GM11168 (cell line): ENCODE measurements around the gene SART1.
"Not testable (repeated sequence)": the region's sequence is repeated elsewhere in the genome, so short reads cannot be mapped to it uniquely, and the experiment has no call there.

ENCODE experiments used
- in situ Hi-C: fragments of 300-500 bp; cut with MboI; formaldehyde crosslinking; loops from one replicate; pipeline ENCODE4 v1.12.0; 2022; ENCODE audit warnings: low sequenced_read_pairs; ENCODE audit not compliant: unreplicated experiment

Gene SART1

GRCh38 chr11:66012371-66012945 is 50.9 kb downstream of the SART1 start:
- in situ Hi-C loops: no loop called here

GRCh38 chr11:66012946-66013761 is 51.6 kb downstream of the SART1 start:
- in situ Hi-C loops: no loop called here

- in situ Hi-C loops: no loop called here
These were observed 52.2 kb downstream of the SART1 start for GRCh38 chr11:66013762-66014100.

GRCh38 chr11:66014804-66015453 is 53.4 kb downstream of the SART1 start:
- in situ Hi-C loops: no loop called here

- in situ Hi-C loops: no loop called here
These were observed 53.9 kb downstream of the SART1 start for GRCh38 chr11:66015454-66015881.

- in situ Hi-C loops: no loop called here
These were observed 54.6 kb downstream of the SART1 start for GRCh38 chr11:66015936-66016792.

- in situ Hi-C loops: no loop called here
These were observed 55.3 kb downstream of the SART1 start for GRCh38 chr11:66016793-66017177.

GRCh38 chr11:66017321-66017720 is 55.8 kb downstream of the SART1 start:
- in situ Hi-C loops: no loop called here

- in situ Hi-C loops: no loop called here
These were observed 58.7 kb downstream of the SART1 start for GRCh38 chr11:66020212-66020611.

GRCh38 chr11:66020618-66021357 is 59.3 kb downstream of the SART1 start:
- in situ Hi-C loops: no loop called here

GRCh38 chr11:66022401-66023185 is 61.1 kb downstream of the SART1 start:
- in situ Hi-C loops: no loop called here

GRCh38 chr11:66023186-66023440 is 61.6 kb downstream of the SART1 start:
- in situ Hi-C loops: not testable (repeated sequence)

GRCh38 chr11:66026017-66026529 is 64.5 kb downstream of the SART1 start, which contains the start of gene CATSPER1:
TSS of gene CATSPER1 (minus strand) at chr11:66026479. CDS start at chr11:66026379, 100 bp downstream.
- in situ Hi-C loops: no loop called here
